Spleen (tissue), 11 donors: ENCODE measurements around the gene COL16A1. TPM values are rescaled to one million over a fixed set of nuclear protein-coding genes. Genes with fewer than 3 reads are reported as not detected.

Source experiments
- DNase-seq: peaks from one replicate; pipeline ENCODE4 v3.0.0-alpha.2; 2020
- H3K27ac ChIP-seq, 8 donors: fragments of 200-600 bp; sonication (generic) in 7 of 8; 1 replicate in 4 of 8; 2 replicates in 4 of 8; pipeline versions ENCODE4 v1.5.0 to v1.8.0; 2016 to 2021; ENCODE audit warnings: inconsistent platforms in 4 of 8, mild to moderate bottlenecking in 4 of 8, moderate library complexity in 1 of 8
- H3K27me3 ChIP-seq, 7 donors: fragments of 200-600 bp; sonication (generic) in 6 of 7; replicated peaks in 1 of 7; 1 replicate in 4 of 7; 2 replicates in 3 of 7; pipeline versions ENCODE4 v1.5.0 to v1.8.0; 2016 to 2021; ENCODE audit warnings: inconsistent platforms in 3 of 7, mild to moderate bottlenecking in 1 of 7
- H3K36me3 ChIP-seq, 6 donors: fragments of 200-600 bp; sonication (generic) in 5 of 6; 1 replicate in 4 of 6; 2 replicates in 2 of 6; pipeline versions ENCODE4 v1.5.0 to v1.8.0; 2016 to 2021; ENCODE audit warnings: inconsistent platforms in 2 of 6
- H3K4me1 ChIP-seq, 6 donors: fragments of 200-600 bp; sonication (generic) in 5 of 6; 1 replicate in 3 of 6; 2 replicates in 3 of 6; pipeline versions ENCODE4 v1.5.0 to v1.8.0; 2016 to 2021; ENCODE audit warnings: inconsistent platforms in 3 of 6
- H3K4me3 ChIP-seq, 8 donors: fragments of 200-600 bp; sonication (generic) in 7 of 8; 1 replicate in 4 of 8; 2 replicates in 4 of 8; pipeline versions ENCODE4 v1.5.0 to v1.8.0; 2016 to 2021; ENCODE audit warnings: inconsistent platforms in 4 of 8, mild to moderate bottlenecking in 4 of 8, moderate library complexity in 2 of 8
- H3K9me3 ChIP-seq, 8 donors: fragments of 200-600 bp; sonication (generic) in 7 of 8; 1 replicate in 4 of 8; 2 replicates in 4 of 8; pipeline versions ENCODE4 v1.5.0 to v1.8.0; 2016 to 2021; ENCODE audit warnings: inconsistent platforms in 4 of 8
- CTCF ChIP-seq, 11 experiments: fragments of 200-600 bp in 7 of 11; fragments of 450-650 bp in 4 of 11; sonication (generic) in 4 of 11; IDR thresholded peaks in 8 of 11; conservative IDR thresholded peaks in 3 of 11; 1 replicate in 7 of 11; 2 replicates in 4 of 11; pipeline versions ENCODE4 v1.4.0 to v1.8.0; 2016 to 2021; ENCODE audit warnings: antibody characterized with exemption in 11 of 11, inconsistent platforms in 4 of 11, mild to moderate bottlenecking in 1 of 11
- POLR2A ChIP-seq, 3 donors: fragments of 450-650 bp; IDR thresholded peaks; one replicate each; pipeline ENCODE4 v1.5.1; 2017; ENCODE audit warnings: antibody characterized with exemption in 3 of 3, mild to moderate bottlenecking in 1 of 3
- POLR2AphosphoS5 ChIP-seq, 3 donors: sonication (generic); formaldehyde crosslinking; IDR thresholded peaks; one replicate each; pipeline ENCODE4 v1.5.1; 2017; ENCODE audit warnings: antibody characterized with exemption in 3 of 3
- WGBS, 5 donors: extraction: QIAGEN DNeasy Blood & Tissue Kit in 3 of 5; methylation state at CpG; one replicate each; pipeline versions ENCODE4 v1.1.5 to v1.1.7; 2013 to 2018; 5-methylcytosine and 5-hydroxymethylcytosine counted together
- intact Hi-C: fragments of 100-400 bp; cut with DNase I; formaldehyde crosslinking; loops from one replicate; pipeline ENCODE4 v1.15.0; 2023; ENCODE audit warnings: low total_unique reads
- polyA plus RNA-seq, 3 donors: library from polyadenylated mRNA; stranded (reverse); fragments of 200-250 nt; gene quantifications; one replicate each; pipeline ENCODE4 v1.2.1, GENCODE V29; 2013
- total RNA-seq, 7 donors: library from RNA; depleted of rRNA in 3 of 7; stranded (reverse); fragments of >200 nt in 3 of 7; fragmentation: NEBNext Ultra II Directional in 4 of 7; extraction: Animal tissue kit (Norgen Biotek cat#: 25700) in 4 of 7; gene quantifications; one replicate each; pipeline versions ENCODE4 v1.1.0 to v1.2.1, GENCODE V29; 2016 to 2021
- donor health status: healthy with polysubstance abuse.
- donor health status: DM: no; HTN: no; CAD: no; lungs with moderate emphysema.
- donor health status: DM: no; HTN: no; CAD: no.
- donor health status: Bipolar disorder and iron deficiency.
- donor health status: healthy.
- donor health status: DM: no; HTN: no; CAD: no.
- donor health status: DM: yes; HTN: yes; CAD: no.

Gene COL16A1
- total and polyA plus RNA-seq, 10 donors = 4.7 to 25.6 (median 12.5) TPM

GRCh38 chr1:31744165-31744888, 40.5 kb upstream of the COL16A1 start:
- 73 to 91% (median 85%) methylated on average over 24 to 28 of the region's 28 CpGs for WGBS, 5 donors

GRCh38 chr1:31742462-31743212, 38.8 kb upstream of the COL16A1 start:
- no peak for TF ChIP-seq CTCF (IDR thresholded peaks at IDR 0.05 in 8 of 11, conservative IDR thresholded peaks at IDR 0.05 in 3 of 11)
- TF ChIP-seq POLR2A (IDR thresholded peaks at IDR 0.05) = no peak
- no peak for TF ChIP-seq POLR2AphosphoS5 (IDR thresholded peaks at IDR 0.05)
- Histone ChIP-seq H3K4me1 (peaks cover 0 to 42% (median 32%) of the 10 kb centered on the region in 6 donors), H3K9me3 (no peaks in the 10 kb centered on the region), H3K27me3 (no peaks in the 10 kb centered on the region), H3K36me3 (no peaks in the 10 kb centered on the region), H3K27ac (no peak overlapping the region), H3K4me3 (no peak overlapping the region)
- no peak for DNase-seq
- 78 to 91% (median 89%) methylated on average over 19 to 32 of the region's 32 CpGs for WGBS, 5 donors
- intact Hi-C loops = no loop called here

More at GRCh38 chr1:31744165-31744888, 40.5 kb upstream of the COL16A1 start:
- Histone ChIP-seq H3K9me3 (no peaks in the 10 kb centered on the region), H3K4me1 (peaks cover 0 to 36% (median 34%) of the 10 kb centered on the region in 6 donors), H3K4me3 (no peak overlapping the region), H3K27ac (peak overlapping the region in 2 of 8 donors; percentile 32 to 47), H3K27me3 (no peaks in the 10 kb centered on the region), H3K36me3 (no peaks in the 10 kb centered on the region)
- intact Hi-C loops = no loop called here
- TF ChIP-seq POLR2AphosphoS5 (IDR thresholded peaks at IDR 0.05) (peak in 1 of 3 donors; percentile 47), CTCF (IDR thresholded peaks at IDR 0.05 in 8 of 11, conservative IDR thresholded peaks at IDR 0.05 in 3 of 11) (no peak)
- DNase-seq = peak; percentile 86

DNA sequence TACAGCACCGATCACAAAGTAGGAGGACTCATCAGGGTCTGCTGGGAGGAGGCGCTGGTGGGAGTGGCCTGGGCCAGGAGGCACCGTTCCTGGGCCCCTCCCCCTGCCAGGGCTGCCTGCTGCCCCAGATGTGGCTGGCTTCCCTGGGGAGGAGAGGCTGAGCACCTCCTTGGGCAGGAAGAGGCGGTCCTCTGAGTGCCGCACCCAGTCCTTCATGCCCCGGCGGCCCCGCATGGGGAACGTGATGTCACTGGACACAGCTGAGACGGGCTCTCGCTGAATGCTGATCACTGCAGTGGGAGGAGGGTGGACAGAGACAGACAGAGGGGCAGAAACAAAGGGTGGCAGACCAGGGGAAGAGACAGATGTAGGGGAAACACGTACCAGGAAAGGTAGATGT, 35.5 kb upstream of the COL16A1 start:
- peak; percentile 83 for DNase-seq
- H3K4me1 ChIP-seq = peaks cover 0 to 10% (median 4%) of the 10 kb centered on the region in 6 donors
- intact Hi-C loops = no loop called here
- no peaks in the 10 kb centered on the region for H3K9me3 ChIP-seq
- H3K4me3 ChIP-seq = no peak overlapping the region
- no peak for TF ChIP-seq CTCF (IDR thresholded peaks at IDR 0.05 in 8 of 11, conservative IDR thresholded peaks at IDR 0.05 in 3 of 11)
- TF ChIP-seq POLR2A (IDR thresholded peaks at IDR 0.05) = no peak
- no peak for TF ChIP-seq POLR2AphosphoS5 (IDR thresholded peaks at IDR 0.05)
- H3K27me3 ChIP-seq = no peaks in the 10 kb centered on the region
- H3K27ac ChIP-seq = no peak overlapping the region
- no peaks in the 10 kb centered on the region for H3K36me3 ChIP-seq
- 23 to 34% (median 30%) methylated on average over 9 to 12 of the region's 12 CpGs for WGBS, 5 donors

GRCh38 chr1:31736675-31737074, 32.9 kb upstream of the COL16A1 start:
- Histone ChIP-seq H3K4me1 (peaks cover 0 to 10% (median 4%) of the 10 kb centered on the region in 6 donors), H3K36me3 (no peaks in the 10 kb centered on the region), H3K4me3 (no peak overlapping the region), H3K9me3 (no peaks in the 10 kb centered on the region), H3K27ac (no peak overlapping the region), H3K27me3 (no peaks in the 10 kb centered on the region)
- WGBS, 5 donors = 60 to 70% (median 63%) methylated on average over 3 to 18 of the region's 18 CpGs
- DNase-seq = no peak
- intact Hi-C loops = no loop called here
- TF ChIP-seq POLR2A (IDR thresholded peaks at IDR 0.05) (no peak), POLR2AphosphoS5 (IDR thresholded peaks at IDR 0.05) (no peak), CTCF (IDR thresholded peaks at IDR 0.05 in 8 of 11, conservative IDR thresholded peaks at IDR 0.05 in 3 of 11) (no peak)
